MM.1S (cell line): ENCODE measurements around the gene MGAT5.

ENCODE experiments used
- DNase-seq: peaks from one replicate; pipeline ENCODE4 v3.0.0-alpha.2; 2015
- H2AFZ ChIP-seq: fragments of 300-600 bp; sonication (generic); 2 replicates; pipeline ENCODE4 v1.6.0; 2016; ENCODE audit warnings: antibody characterized with exemption, low read length
- H3F3A ChIP-seq: fragments of 300-600 bp; sonication (generic); 2 replicates; pipeline ENCODE4 v1.6.1; 2016; ENCODE audit warnings: mild to moderate bottlenecking, antibody characterized with exemption, low read length, moderate library complexity, mixed read lengths; ENCODE audit not compliant: insufficient read depth
- H3K27ac ChIP-seq: fragments of 300-600 bp; sonication (generic); 2 replicates; pipeline ENCODE4 v1.5.1; 2016; ENCODE audit warnings: mild to moderate bottlenecking, low read length
- H3K27me3 ChIP-seq: fragments of 300-600 bp; sonication (generic); replicated peaks from 2 replicates; pipeline ENCODE4 v1.6.0; 2016; ENCODE audit warnings: low read length; ENCODE audit not compliant: insufficient read depth
- H3K36me3 ChIP-seq: fragments of 300-600 bp; sonication (generic); replicated peaks from 2 replicates; pipeline ENCODE4 v1.6.1; 2016; ENCODE audit warnings: mild to moderate bottlenecking, low read length, mixed read lengths; ENCODE audit not compliant: insufficient read depth
- H3K4me1 ChIP-seq: fragments of 300-600 bp; sonication (generic); 2 replicates; pipeline ENCODE4 v1.6.1; 2016; ENCODE audit warnings: low read length, mixed read lengths
- H3K4me2 ChIP-seq: fragments of 300-600 bp; sonication (generic); 2 replicates; pipeline ENCODE4 v1.6.0; 2016; ENCODE audit warnings: low read depth, low read length
- H3K4me3 ChIP-seq: fragments of 300-600 bp; sonication (generic); 2 replicates; pipeline ENCODE4 v1.5.1; 2016; ENCODE audit warnings: low read length, mixed read lengths
- H3K79me2 ChIP-seq: fragments of 300-600 bp; sonication (generic); 2 replicates; pipeline ENCODE4 v1.6.1; 2016; ENCODE audit warnings: mixed run types, low read length, mixed read lengths
- H3K9ac ChIP-seq: fragments of 300-600 bp; sonication (generic); 2 replicates; pipeline ENCODE4 v1.6.1; 2016; ENCODE audit warnings: low read length, mixed read lengths
- H3K9me2 ChIP-seq: fragments of 300-600 bp; sonication (generic); replicated peaks from 2 replicates; pipeline ENCODE4 v1.6.1; 2016; ENCODE audit warnings: mild to moderate bottlenecking, low read length, mixed read lengths; ENCODE audit not compliant: insufficient read depth
- H3K9me3 ChIP-seq: fragments of 300-600 bp; sonication (generic); replicated peaks from 2 replicates; pipeline ENCODE4 v1.6.1; 2016; ENCODE audit warnings: mild to moderate bottlenecking, low read length, mixed read lengths; ENCODE audit not compliant: insufficient read depth
- H4K20me1 ChIP-seq: fragments of 300-600 bp; sonication (generic); 2 replicates; pipeline ENCODE4 v1.6.1; 2016; ENCODE audit warnings: mild to moderate bottlenecking, low read length, moderate library complexity, mixed read lengths; ENCODE audit not compliant: insufficient read depth
- EZH2 ChIP-seq: fragments of 300-600 bp; sonication (generic); optimal IDR thresholded peaks from 2 replicates; pipeline ENCODE3; 2017; ENCODE audit warnings: low read depth, mild to moderate bottlenecking, antibody characterized with exemption, low read length, mixed read lengths
- EZH2phosphoT487 ChIP-seq: fragments of 300-600 bp; sonication (generic); IDR thresholded peaks from 2 replicates; pipeline ENCODE4 v1.6.1; 2018; ENCODE audit warnings: antibody characterized with exemption, low read length
- TF ChIP-seq, protein P1 (sequence below): fragments of 300-600 bp; sonication (generic); IDR thresholded peaks from 2 replicates; pipeline ENCODE4 v1.5.1; 2016; ENCODE audit warnings: antibody characterized with exemption, low read length, mixed read lengths

The MGAT5 gene

DNA sequence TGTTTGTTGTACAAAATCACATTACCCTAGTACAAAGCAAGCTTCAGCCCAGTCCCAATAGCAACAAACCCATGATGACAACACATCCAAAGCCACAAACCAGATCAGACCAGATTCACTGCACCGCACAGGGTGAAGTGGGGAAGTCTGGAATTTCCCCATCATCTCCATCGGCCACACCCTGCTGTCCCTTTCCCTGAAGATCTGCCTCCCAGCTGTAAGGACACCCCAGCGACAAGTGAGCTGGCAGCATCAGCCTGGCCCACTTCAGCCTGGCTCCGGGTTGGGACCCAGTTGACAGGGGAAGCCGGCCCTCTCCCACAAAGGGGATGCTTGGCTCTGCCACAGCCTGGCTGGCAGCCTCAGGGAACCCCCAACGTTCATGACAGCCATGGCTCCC is 207.6 kb downstream of the MGAT5 start:
- Histone ChIP-seq H3K9ac (no peak overlapping the region), H3K4me1 (no peaks in the 10 kb centered on the region), H3K36me3 (no peaks in the 10 kb centered on the region), H3K27ac (no peak overlapping the region), H3F3A (no peaks in the 10 kb centered on the region), H3K4me3 (no peak overlapping the region), H3K27me3 (no peaks in the 10 kb centered on the region), H2AFZ (no peak overlapping the region), H3K79me2 (no peaks in the 10 kb centered on the region), H4K20me1 (no peaks in the 10 kb centered on the region), H3K4me2 (no peak overlapping the region), H3K9me2 (no peaks in the 10 kb centered on the region), H3K9me3 (no peaks in the 10 kb centered on the region)
- DNase-seq, result no peak
- TF ChIP-seq EZH2 (no peak), EZH2phosphoT487 (no peak)
- TF ChIP-seq, protein P1, sequence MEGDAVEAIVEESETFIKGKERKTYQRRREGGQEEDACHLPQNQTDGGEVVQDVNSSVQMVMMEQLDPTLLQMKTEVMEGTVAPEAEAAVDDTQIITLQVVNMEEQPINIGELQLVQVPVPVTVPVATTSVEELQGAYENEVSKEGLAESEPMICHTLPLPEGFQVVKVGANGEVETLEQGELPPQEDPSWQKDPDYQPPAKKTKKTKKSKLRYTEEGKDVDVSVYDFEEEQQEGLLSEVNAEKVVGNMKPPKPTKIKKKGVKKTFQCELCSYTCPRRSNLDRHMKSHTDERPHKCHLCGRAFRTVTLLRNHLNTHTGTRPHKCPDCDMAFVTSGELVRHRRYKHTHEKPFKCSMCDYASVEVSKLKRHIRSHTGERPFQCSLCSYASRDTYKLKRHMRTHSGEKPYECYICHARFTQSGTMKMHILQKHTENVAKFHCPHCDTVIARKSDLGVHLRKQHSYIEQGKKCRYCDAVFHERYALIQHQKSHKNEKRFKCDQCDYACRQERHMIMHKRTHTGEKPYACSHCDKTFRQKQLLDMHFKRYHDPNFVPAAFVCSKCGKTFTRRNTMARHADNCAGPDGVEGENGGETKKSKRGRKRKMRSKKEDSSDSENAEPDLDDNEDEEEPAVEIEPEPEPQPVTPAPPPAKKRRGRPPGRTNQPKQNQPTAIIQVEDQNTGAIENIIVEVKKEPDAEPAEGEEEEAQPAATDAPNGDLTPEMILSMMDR, result no peak

DNA sequence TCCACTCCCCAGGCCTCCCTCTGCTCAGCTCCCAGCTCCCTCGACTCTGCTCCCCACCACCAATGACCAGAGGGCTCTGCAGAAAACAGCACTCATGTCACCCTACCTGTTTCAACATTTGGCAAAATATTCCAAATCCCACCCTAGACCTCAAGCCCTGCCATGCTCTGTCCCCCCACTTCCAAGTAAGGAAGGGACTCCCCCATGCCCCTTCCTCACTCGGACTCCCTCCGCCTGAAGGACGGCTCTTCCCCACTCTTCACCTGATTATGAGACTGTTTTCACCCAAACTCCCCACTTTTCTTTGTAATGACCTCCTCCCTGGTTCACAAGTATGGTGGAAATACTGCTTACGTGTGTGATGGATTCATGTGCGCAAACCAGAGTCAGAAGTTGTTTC is 208.4 kb downstream of the MGAT5 start:
- Histone ChIP-seq H3K4me3 (no peak overlapping the region), H3F3A (no peaks in the 10 kb centered on the region), H3K27me3 (no peaks in the 10 kb centered on the region), H3K9me2 (no peaks in the 10 kb centered on the region), H4K20me1 (no peaks in the 10 kb centered on the region), H3K79me2 (no peaks in the 10 kb centered on the region), H3K4me2 (no peak overlapping the region), H3K9ac (no peak overlapping the region), H2AFZ (no peak overlapping the region), H3K27ac (no peak overlapping the region), H3K9me3 (no peaks in the 10 kb centered on the region), H3K4me1 (no peaks in the 10 kb centered on the region), H3K36me3 (no peaks in the 10 kb centered on the region)
- no peak for DNase-seq
- no peak for TF ChIP-seq EZH2
- no peak for TF ChIP-seq EZH2phosphoT487
- TF ChIP-seq, protein P1, result no peak

DNA sequence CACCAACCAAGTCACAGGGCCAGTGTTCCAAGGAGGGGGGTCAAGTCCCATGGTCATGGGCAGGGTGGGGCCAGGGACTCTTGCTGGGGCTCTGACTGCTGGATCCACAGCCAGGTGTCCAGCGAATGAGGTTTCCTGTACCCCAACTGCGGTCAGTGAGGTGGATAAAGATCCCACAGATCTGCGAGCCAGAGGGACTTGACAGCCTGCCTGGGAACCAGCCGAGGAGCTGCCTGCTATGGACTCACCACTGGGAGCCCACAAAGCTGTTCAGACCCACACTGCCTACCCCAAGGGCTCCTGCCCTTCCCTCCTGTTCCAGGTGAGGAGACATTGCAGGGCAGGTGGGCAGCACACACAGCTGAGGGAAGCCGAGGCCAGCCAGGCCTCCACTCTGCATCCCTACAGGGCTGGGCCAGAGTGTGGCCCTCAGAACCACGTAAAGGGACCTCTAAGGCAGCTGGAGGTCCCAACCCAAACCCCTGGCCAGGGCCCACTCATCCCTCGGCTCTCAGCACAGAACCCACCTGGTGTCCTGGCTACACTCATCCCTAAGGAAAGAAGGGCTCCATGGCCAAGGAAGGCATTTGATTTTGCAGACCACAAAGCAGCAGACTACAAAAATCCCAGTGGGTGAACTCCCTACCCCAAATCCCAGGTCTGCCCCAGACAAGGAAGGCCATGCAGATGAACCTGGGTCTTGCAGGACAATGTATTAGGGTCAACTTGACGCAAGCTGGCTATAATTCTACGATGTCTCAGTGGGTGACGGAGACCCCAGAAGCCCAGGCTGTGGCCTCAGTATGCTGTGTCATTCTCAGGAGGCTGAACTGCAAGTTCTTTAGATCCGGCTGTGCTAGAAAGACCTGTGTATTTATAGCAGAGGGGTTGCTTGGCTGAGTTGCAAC is 209.2 kb downstream of the MGAT5 start:
- Histone ChIP-seq H3K4me3 (no peak overlapping the region), H3K9ac (no peak overlapping the region), H3K27ac (no peak overlapping the region), H3K36me3 (no peaks in the 10 kb centered on the region), H3K79me2 (no peaks in the 10 kb centered on the region), H3F3A (no peaks in the 10 kb centered on the region), H3K4me2 (no peak overlapping the region), H2AFZ (no peak overlapping the region), H3K9me3 (no peaks in the 10 kb centered on the region), H3K9me2 (no peaks in the 10 kb centered on the region), H3K4me1 (no peaks in the 10 kb centered on the region), H4K20me1 (no peaks in the 10 kb centered on the region), H3K27me3 (no peaks in the 10 kb centered on the region)
- no peak for DNase-seq
- TF ChIP-seq EZH2phosphoT487, result no peak

DNA sequence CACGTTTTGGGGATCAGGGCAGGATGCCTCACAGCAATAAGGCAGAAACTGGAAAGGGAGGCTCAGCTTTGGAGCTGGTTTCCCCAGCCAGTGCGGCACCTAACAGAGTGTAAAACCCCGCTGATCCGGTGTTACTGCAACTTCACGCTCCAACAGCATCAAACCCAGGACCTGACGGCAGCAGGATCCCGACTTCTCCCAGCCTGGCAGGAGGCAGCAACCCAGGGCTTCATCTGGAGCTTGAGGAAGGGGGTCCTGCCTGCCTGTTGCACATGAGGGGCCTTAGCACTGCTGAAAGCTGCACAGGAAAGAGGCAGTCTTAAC is 209.8 kb downstream of the MGAT5 start:
- Histone ChIP-seq H3F3A (no peaks in the 10 kb centered on the region), H3K4me3 (no peak overlapping the region), H3K9me2 (no peaks in the 10 kb centered on the region), H3K27me3 (no peaks in the 10 kb centered on the region), H3K27ac (no peak overlapping the region), H3K36me3 (no peaks in the 10 kb centered on the region), H3K9ac (no peak overlapping the region), H3K9me3 (no peaks in the 10 kb centered on the region), H3K79me2 (no peaks in the 10 kb centered on the region), H4K20me1 (no peaks in the 10 kb centered on the region), H3K4me1 (no peaks in the 10 kb centered on the region), H3K4me2 (no peak overlapping the region), H2AFZ (no peak overlapping the region)
- TF ChIP-seq, protein P1, result no peak
- no peak for DNase-seq
